Measurements from ENCODE around the gene ZFP36L2. TPM values are rescaled to one million over a fixed set of nuclear protein-coding genes. Genes with fewer than 3 reads are reported as not detected.

ZFP36L2 gene
- total RNA-seq, 4 donors from 2014 or later: 114 to 305 (median 208) TPM

- DNase-seq: no peak
- intact Hi-C loops (cut with DNase I; ENCODE audit: low total_unique reads) (loop anchor here (10.0 kb wide), 3 partner anchors 116 to 404 kb away; no protein-coding TSS in a partner anchor), in situ Hi-C loops (cut with MboI; ENCODE audit: low pct_ligation_motif_present in 1 of 4, low pct_unique_long_range_greater_than_20kb in 1 of 4, low sequenced_read_pairs in 3 of 4) (loop anchor here in 3 of 4 donors (5.0 to 25.0 kb wide), 3 partner anchors 102 to 392 kb away; no protein-coding TSS in a partner anchor)
- H3K36me3 ChIP-seq: peaks cover 0 to 16% (median 10%) of the 10 kb centered on the region in 4 donors
- H3K4me3 ChIP-seq: no peak overlapping the region
- 16 to 17% methylated on average over 5 to 6 of the region's 6 CpGs for WGBS, 2 donors (ENCODE audit: low coverage in 1 of 2)
- no peaks in the 10 kb centered on the region for H3K27me3 ChIP-seq
- H3K4me1 ChIP-seq: peaks cover 15 to 29% (median 22%) of the 10 kb centered on the region in 4 donors
- peak overlapping the region; percentile 96 to 100 (median 99) for H3K27ac ChIP-seq
- no peaks in the 10 kb centered on the region for H3K9me3 ChIP-seq
- TF ChIP-seq EP300 (IDR thresholded peaks at IDR 0.05; ENCODE audit: low read depth): no peak
- TF ChIP-seq CTCF (IDR thresholded peaks at IDR 0.05): no peak
- TF ChIP-seq POLR2A (IDR thresholded peaks at IDR 0.05): no peak
- no peak for TF ChIP-seq POLR2AphosphoS5 (IDR thresholded peaks at IDR 0.05)
Measured at GRCh38 chr2:43228756-43229659, 2.6 kb upstream of the ZFP36L2 start.

GRCh38 chr2:43228321-43228751, 1.9 kb upstream of the ZFP36L2 start:
- in situ Hi-C loops (cut with MboI; ENCODE audit: low pct_ligation_motif_present in 1 of 4, low pct_unique_long_range_greater_than_20kb in 1 of 4, low sequenced_read_pairs in 3 of 4) (loop anchor here in 3 of 4 donors (5.0 to 25.0 kb wide), 3 partner anchors 101 to 391 kb away; no protein-coding TSS in a partner anchor), intact Hi-C loops (cut with DNase I; ENCODE audit: low total_unique reads) (loop anchor here (10.0 kb wide), 3 partner anchors 116 to 404 kb away; no protein-coding TSS in a partner anchor)
- Histone ChIP-seq H3K27ac (peak overlapping the region; percentile 96 to 100 (median 99)), H3K27me3 (no peaks in the 10 kb centered on the region), H3K4me1 (peaks cover 15 to 29% (median 22%) of the 10 kb centered on the region in 4 donors), H3K4me3 (peak overlapping the region in 2 of 4 donors; percentile 90 to 91), H3K36me3 (peaks cover 0 to 22% (median 13%) of the 10 kb centered on the region in 4 donors), H3K9me3 (no peaks in the 10 kb centered on the region)
- no peak for DNase-seq
- WGBS, 2 donors (ENCODE audit: low coverage in 1 of 2): 25 to 26% methylated on average over 2 of the region's 2 CpGs
- TF ChIP-seq EP300 (IDR thresholded peaks at IDR 0.05; ENCODE audit: low read depth) (no peak), CTCF (IDR thresholded peaks at IDR 0.05) (no peak), POLR2A (IDR thresholded peaks at IDR 0.05) (no peak)

- intact Hi-C loops (cut with DNase I; ENCODE audit: low total_unique reads): loop anchor here (2.0 to 10.0 kb wide), 4 partner anchors 117 to 403 kb away; no protein-coding TSS in a partner anchor
- WGBS, 2 donors (ENCODE audit: low coverage in 1 of 2): 2 to 20% methylated on average over 1 to 10 of the region's 10 CpGs
- in situ Hi-C loops (cut with MboI; ENCODE audit: low pct_ligation_motif_present in 1 of 4, low pct_unique_long_range_greater_than_20kb in 1 of 4, low sequenced_read_pairs in 3 of 4): loop anchor here in 3 of 4 donors (5.0 to 25.0 kb wide), 3 partner anchors 101 to 391 kb away; no protein-coding TSS in a partner anchor
Measured at GRCh38 chr2:43227830-43228281, 1.4 kb upstream of the ZFP36L2 start.

More at GRCh38 chr2:43227830-43228281, 1.4 kb upstream of the ZFP36L2 start:
- TF ChIP-seq CTCF (IDR thresholded peaks at IDR 0.05): peak in 2 of 5 experiments; percentile 36 to 46
- TF ChIP-seq POLR2AphosphoS5 (IDR thresholded peaks at IDR 0.05): peak in 2 of 3 donors; percentile 2 to 13
- no peak for TF ChIP-seq EP300 (IDR thresholded peaks at IDR 0.05; ENCODE audit: low read depth)
- no peak for TF ChIP-seq POLR2A (IDR thresholded peaks at IDR 0.05)
- Histone ChIP-seq H3K9me3 (no peaks in the 10 kb centered on the region), H3K4me1 (peaks cover 15 to 29% (median 24%) of the 10 kb centered on the region in 4 donors), H3K36me3 (peaks cover 0 to 23% (median 15%) of the 10 kb centered on the region in 4 donors), H3K27ac (peak overlapping the region; percentile 96 to 100 (median 99)), H3K27me3 (no peaks in the 10 kb centered on the region), H3K4me3 (peak overlapping the region; percentile 85 to 91 (median 90))
- no peak for DNase-seq

All from transverse colon (tissue), 4 donors.